Coronary artery (tissue), 2 donors: ENCODE data around the gene ADAM30.

Experiments used
- DNase-seq: peaks from one replicate; pipeline ENCODE4 v3.0.0-alpha.2; 2017; ENCODE audit warnings: low spot score
- H3K27ac ChIP-seq, 2 donors: fragments of 200-600 bp; sonication (generic); one replicate each; pipeline ENCODE4 v1.5.1; 2016 to 2019
- H3K4me3 ChIP-seq: fragments of 200-600 bp; sonication (generic); 2 replicates; pipeline ENCODE4 v1.5.1; 2016; ENCODE audit warnings: mild to moderate bottlenecking, moderate library complexity
- CTCF ChIP-seq: fragments of 200-600 bp; sonication (generic); IDR thresholded peaks from one replicate; pipeline ENCODE4 v1.5.1; 2019; ENCODE audit warnings: antibody characterized with exemption

Gene ADAM30

DNA sequence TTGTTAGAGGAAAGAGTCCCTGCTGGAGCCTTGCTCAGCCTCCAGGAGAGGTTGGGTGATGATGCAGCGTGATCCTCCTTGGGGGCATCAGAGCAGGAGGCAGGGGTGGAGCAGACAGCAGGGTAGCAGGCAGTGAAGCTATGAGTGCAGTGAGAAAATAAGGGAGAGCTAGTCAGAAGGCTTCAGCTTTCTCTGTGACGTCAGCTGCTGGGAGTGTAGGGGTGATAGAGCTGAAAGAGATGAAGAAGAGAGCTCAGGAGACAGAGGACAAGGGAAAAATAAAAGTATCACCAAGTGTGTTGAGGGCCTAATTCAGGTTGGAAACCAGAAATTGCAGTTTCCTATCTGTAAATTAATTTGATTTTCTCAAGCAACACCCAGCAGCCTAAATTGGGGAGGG lies 2.2 kb upstream of the ADAM30 start:
- TF ChIP-seq CTCF, result no peak
- DNase-seq, result no peak
- Histone ChIP-seq H3K27ac (no peak overlapping the region), H3K4me3 (no peak overlapping the region)

DNA sequence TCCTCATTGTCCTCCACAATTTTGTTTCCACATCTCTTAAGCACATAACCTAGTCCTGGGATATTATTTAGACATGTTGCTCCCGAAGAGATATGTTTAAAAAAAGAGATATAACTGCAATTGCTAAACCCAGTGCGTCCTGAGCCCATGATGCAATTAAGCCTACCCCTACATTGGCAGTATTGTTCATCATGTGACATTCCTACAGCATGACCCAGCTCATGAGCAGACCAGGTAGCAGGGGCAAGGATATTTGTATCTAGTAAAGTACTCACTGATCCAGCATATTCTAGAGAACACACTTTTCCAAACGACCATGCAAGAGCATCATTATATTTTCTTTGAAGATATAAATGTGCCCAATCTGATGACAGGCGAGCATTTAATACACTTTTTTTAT lies 1.2 kb downstream of the ADAM30 start:
- no peak overlapping the region for H3K27ac ChIP-seq
- no peak for DNase-seq
- no peak overlapping the region for H3K4me3 ChIP-seq
- no peak for TF ChIP-seq CTCF

DNA sequence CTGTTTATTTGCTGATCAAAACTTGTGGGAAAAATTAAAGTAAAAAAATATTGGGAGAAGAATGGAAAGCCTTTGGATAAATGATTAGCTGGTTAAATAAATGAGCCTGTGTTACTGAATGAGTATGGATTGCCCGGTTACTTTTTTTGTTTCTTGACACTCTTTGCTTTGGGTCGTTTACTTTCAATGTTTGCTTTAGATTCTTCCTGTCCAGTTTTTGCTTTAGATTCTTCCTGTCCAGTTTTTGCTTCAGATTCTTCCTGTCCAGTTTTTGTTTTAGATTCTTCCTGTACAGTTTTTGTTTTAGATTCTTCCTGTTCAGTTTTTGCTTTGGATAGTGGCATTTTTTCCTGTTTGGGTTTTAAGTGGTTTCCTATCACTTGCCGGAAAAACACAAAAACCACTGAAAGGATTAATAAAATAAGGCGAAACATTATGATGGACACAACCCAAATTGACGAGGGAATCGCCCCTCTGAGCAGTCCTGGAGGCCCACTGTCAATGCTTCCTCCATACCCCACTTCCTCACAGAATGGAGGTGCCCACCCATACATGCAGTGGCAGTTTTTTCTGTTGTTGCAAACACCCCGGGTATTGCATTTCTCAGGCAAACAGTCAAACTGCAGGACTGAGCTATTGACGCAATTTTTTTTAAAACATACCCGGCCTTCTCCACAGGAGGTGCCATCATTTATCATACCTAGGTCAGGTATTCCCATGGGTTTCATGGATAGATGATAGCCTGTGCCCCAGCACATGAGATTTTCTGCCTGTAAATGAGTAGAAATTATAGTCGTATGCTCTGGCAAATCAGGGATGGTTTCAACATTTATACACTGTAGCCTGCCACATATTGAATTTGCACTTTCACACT lies 2.3 kb downstream of the ADAM30 start:
- no peak for TF ChIP-seq CTCF
- H3K27ac ChIP-seq, result no peak overlapping the region
- H3K4me3 ChIP-seq, result no peak overlapping the region
- no peak for DNase-seq

DNA sequence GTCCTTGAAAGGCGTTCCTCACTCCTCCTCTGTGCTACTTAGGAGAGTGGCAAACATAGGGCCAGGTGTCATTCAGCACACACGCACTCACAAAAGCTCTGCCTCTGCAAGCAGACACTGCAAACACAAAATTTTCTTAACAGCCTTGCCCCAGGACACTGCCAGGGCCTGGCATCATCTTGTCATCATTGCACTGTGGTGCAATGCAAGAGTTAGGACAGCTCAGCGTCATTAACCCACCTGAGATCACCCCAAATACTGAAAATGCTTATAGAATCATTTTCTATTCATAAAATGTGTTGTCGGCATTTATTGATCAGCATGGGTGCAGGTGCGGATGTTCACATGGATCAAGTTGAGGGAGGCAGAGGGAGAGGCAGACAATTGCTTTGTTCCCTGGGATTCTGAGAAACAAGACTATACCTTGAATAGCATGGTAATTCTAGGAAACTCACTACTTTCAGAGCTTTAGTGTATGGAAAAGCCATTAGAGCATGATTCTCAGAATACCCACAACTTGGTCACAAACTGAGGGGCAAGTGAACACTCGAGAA lies 3.0 kb downstream of the ADAM30 start:
- Histone ChIP-seq H3K4me3 (no peak overlapping the region), H3K27ac (no peak overlapping the region)
- TF ChIP-seq CTCF, result no peak
- no peak for DNase-seq

GRCh38 chr1:119891386-119891785 lies 4.9 kb downstream of the ADAM30 start:
- DNase-seq, result no peak
- no peak for TF ChIP-seq CTCF
- Histone ChIP-seq H3K27ac (no peak overlapping the region), H3K4me3 (no peak overlapping the region)

DNA sequence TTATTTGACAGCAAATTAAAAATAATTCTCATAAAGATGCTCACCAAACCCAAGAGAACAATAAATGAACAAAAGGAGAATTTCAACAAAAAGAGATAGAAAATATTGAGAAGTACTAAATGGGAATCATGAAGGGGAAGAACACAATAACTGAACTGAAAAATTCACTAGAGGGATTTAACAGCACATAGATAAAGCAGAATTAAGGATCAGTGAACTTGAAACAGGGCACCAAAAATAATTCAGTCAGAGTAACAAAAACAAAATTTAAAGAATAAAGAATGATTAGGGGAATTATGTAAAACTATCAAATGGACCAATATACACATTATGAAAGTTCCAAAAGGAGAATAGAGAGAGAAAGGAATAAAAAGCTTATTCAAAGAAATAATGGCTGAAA lies 7.8 kb downstream of the ADAM30 start:
- Histone ChIP-seq H3K27ac (no peak overlapping the region), H3K4me3 (no peak overlapping the region)
- DNase-seq, result no peak
- no peak for TF ChIP-seq CTCF

- no peak overlapping the region for H3K27ac ChIP-seq
- TF ChIP-seq CTCF, result no peak
- DNase-seq, result no peak
- no peak overlapping the region for H3K4me3 ChIP-seq
Observed at GRCh38 chr1:119887427-119887826, 8.9 kb downstream of the ADAM30 start.
